Measurements from ENCODE around the gene PTPRZ1. TPM values are rescaled to one million over a fixed set of nuclear protein-coding genes. Genes with fewer than 3 reads are reported as not detected.

Gene PTPRZ1
- total RNA-seq, 1 donor from 2014 or later, result 2.5 TPM

GRCh38 chr7:121957626-121958025 lies 84.7 kb downstream of the PTPRZ1 start:
- no peak overlapping the region for H3K27ac Mint-ChIP-seq (ENCODE audit: unreplicated experiment)
- H3K36me3 Mint-ChIP-seq (ENCODE audit: low read depth, unreplicated experiment), result no peaks in the 10 kb centered on the region
- no peak for DNase-seq (ENCODE audit: low spot score)
- TF ChIP-seq CTCF (IDR thresholded peaks at IDR 0.05; ENCODE audit: unreplicated experiment), result no peak
- peaks cover 2% of the 10 kb centered on the region for H3K27me3 Mint-ChIP-seq (ENCODE audit: unreplicated experiment)
- no peaks in the 10 kb centered on the region for H3K9me3 Mint-ChIP-seq (ENCODE audit: unreplicated experiment)
- no peak overlapping the region for H3K4me3 Mint-ChIP-seq (ENCODE audit: unreplicated experiment)
- H3K4me1 Mint-ChIP-seq (ENCODE audit: unreplicated experiment), result no peaks in the 10 kb centered on the region

- no peak for TF ChIP-seq CTCF (IDR thresholded peaks at IDR 0.05; ENCODE audit: unreplicated experiment)
- H3K4me1 Mint-ChIP-seq (ENCODE audit: unreplicated experiment), result no peaks in the 10 kb centered on the region
Measured at GRCh38 chr7:121960678-121961077, 87.7 kb downstream of the PTPRZ1 start.

GRCh38 chr7:121961089-121961867 lies 88.3 kb downstream of the PTPRZ1 start:
- no peak for TF ChIP-seq CTCF (IDR thresholded peaks at IDR 0.05; ENCODE audit: unreplicated experiment)
- no peak for DNase-seq (ENCODE audit: low spot score)
- H3K27ac Mint-ChIP-seq (ENCODE audit: unreplicated experiment), result no peak overlapping the region
- H3K9me3 Mint-ChIP-seq (ENCODE audit: unreplicated experiment), result no peaks in the 10 kb centered on the region
- H3K4me3 Mint-ChIP-seq (ENCODE audit: unreplicated experiment), result no peak overlapping the region
- peaks cover 2% of the 10 kb centered on the region for H3K27me3 Mint-ChIP-seq (ENCODE audit: unreplicated experiment)
- no peaks in the 10 kb centered on the region for H3K36me3 Mint-ChIP-seq (ENCODE audit: low read depth, unreplicated experiment)
- H3K4me1 Mint-ChIP-seq (ENCODE audit: unreplicated experiment), result no peaks in the 10 kb centered on the region

More at GRCh38 chr7:121960678-121961077, 87.7 kb downstream of the PTPRZ1 start:
- H3K27ac Mint-ChIP-seq (ENCODE audit: unreplicated experiment), result no peak overlapping the region
- DNase-seq (ENCODE audit: low spot score), result no peak
- H3K9me3 Mint-ChIP-seq (ENCODE audit: unreplicated experiment), result no peaks in the 10 kb centered on the region
- no peak overlapping the region for H3K4me3 Mint-ChIP-seq (ENCODE audit: unreplicated experiment)
- peaks cover 2% of the 10 kb centered on the region for H3K27me3 Mint-ChIP-seq (ENCODE audit: unreplicated experiment)
- H3K36me3 Mint-ChIP-seq (ENCODE audit: low read depth, unreplicated experiment), result no peaks in the 10 kb centered on the region

- TF ChIP-seq CTCF (IDR thresholded peaks at IDR 0.05; ENCODE audit: unreplicated experiment), result no peak
- Mint-ChIP-seq H3K4me3 (ENCODE audit: unreplicated experiment) (no peak overlapping the region), H3K36me3 (ENCODE audit: low read depth, unreplicated experiment) (no peaks in the 10 kb centered on the region), H3K27ac (ENCODE audit: unreplicated experiment) (no peak overlapping the region), H3K27me3 (ENCODE audit: unreplicated experiment) (no peaks in the 10 kb centered on the region), H3K9me3 (ENCODE audit: unreplicated experiment) (no peaks in the 10 kb centered on the region), H3K4me1 (ENCODE audit: unreplicated experiment) (no peaks in the 10 kb centered on the region)
- DNase-seq (ENCODE audit: low spot score), result no peak
Measured at GRCh38 chr7:121966276-121966934, 93.4 kb downstream of the PTPRZ1 start.

GRCh38 chr7:121966935-121967332 lies 94.0 kb downstream of the PTPRZ1 start:
- no peaks in the 10 kb centered on the region for H3K9me3 Mint-ChIP-seq (ENCODE audit: unreplicated experiment)
- H3K27ac Mint-ChIP-seq (ENCODE audit: unreplicated experiment), result no peak overlapping the region
- no peak overlapping the region for H3K4me3 Mint-ChIP-seq (ENCODE audit: unreplicated experiment)
- no peak for DNase-seq (ENCODE audit: low spot score)
- no peak for TF ChIP-seq CTCF (IDR thresholded peaks at IDR 0.05; ENCODE audit: unreplicated experiment)
- no peaks in the 10 kb centered on the region for H3K36me3 Mint-ChIP-seq (ENCODE audit: low read depth, unreplicated experiment)
- H3K27me3 Mint-ChIP-seq (ENCODE audit: unreplicated experiment), result no peaks in the 10 kb centered on the region
- no peaks in the 10 kb centered on the region for H3K4me1 Mint-ChIP-seq (ENCODE audit: unreplicated experiment)
